H1 (cell line): ENCODE data around the gene PCDH8. TPM values are rescaled to one million over a fixed set of nuclear protein-coding genes. Genes with fewer than 3 reads are reported as not detected.
A peak's percentile ranks its signal among the peaks of the same experiment; 100 is the strongest.

Experiments used
- CTCF ChIA-PET: fragments of 300-600 bp; sonication (Branson Sonifier 250); formaldehyde crosslinking; loops from one replicate; lab custom pipeline; 2021; ENCODE audit not compliant: partially characterized antibody; lab: Charles Lee
- POLR2A ChIA-PET: fragments of 300-600 bp; sonication (Branson Sonifier 250); formaldehyde crosslinking; loops from one replicate; lab custom pipeline; 2021; ENCODE audit warnings: inconsistent platforms; ENCODE audit not compliant: partially characterized antibody; lab: Charles Lee
- DNase-seq, 2 experiments: peaks; one replicate each; pipeline versions ENCODE4 v3.0.0 to v3.0.0-alpha.2; 2010 to 2022; ENCODE audit warnings: low spot score in 2 of 2, low read depth in 1 of 2, mixed read lengths in 1 of 2
- FAIRE-seq: peaks from 2 replicates; lab custom pipeline; 2011; peaks lifted over from hg19 to GRCh38; lab: Jason Lieb, UNC
- H2AFZ ChIP-seq: 2 replicates; pipeline ENCODE4 v1.8.1; 2012; ENCODE audit warnings: low read length, inconsistent platforms
- H2AK5ac ChIP-seq: 2 replicates; pipeline ENCODE4 v1.6.1; 2013; ENCODE audit warnings: low read depth, low read length
- H2BK120ac ChIP-seq: replicated peaks from 2 replicates; pipeline ENCODE3; 2013; ENCODE audit warnings: low read depth, low read length, inconsistent platforms
- H2BK12ac ChIP-seq: 2 replicates; pipeline ENCODE4 v1.6.1; 2013; ENCODE audit warnings: low read depth, low read length
- H2BK15ac ChIP-seq: 2 replicates; pipeline ENCODE4 v1.6.1; 2013; ENCODE audit warnings: low read length
- H2BK20ac ChIP-seq: 2 replicates; pipeline ENCODE4 v1.6.1; 2013; ENCODE audit warnings: low read length
- H2BK5ac ChIP-seq: 2 replicates; pipeline ENCODE4 v1.6.1; 2013; ENCODE audit warnings: low read depth, low read length
- H3K14ac ChIP-seq: 2 replicates; pipeline ENCODE4 v1.6.1; 2013; ENCODE audit warnings: inconsistent platforms; ENCODE audit not compliant: insufficient read length
- H3K18ac ChIP-seq: 2 replicates; pipeline ENCODE4 v1.6.1; 2013; ENCODE audit warnings: low read length; ENCODE audit errors: extremely low read depth
- H3K23ac ChIP-seq: 2 replicates; pipeline ENCODE4 v1.6.1; 2013; ENCODE audit warnings: inconsistent platforms; ENCODE audit not compliant: insufficient read length
- H3K23me2 ChIP-seq: 2 replicates; pipeline ENCODE4 v1.6.1; 2013; ENCODE audit warnings: low read depth, low read length
- H3K27ac ChIP-seq: 2 replicates; pipeline ENCODE4 v1.6.1; 2011; ENCODE audit warnings: low read depth, low read length, inconsistent platforms
- H3K27me3 ChIP-seq, 4 experiments: replicated peaks in 1 of 4; 1 replicate in 1 of 4; 2 replicates in 3 of 4; pipeline versions ENCODE4 v1.6.1 to v1.8.1; 2011 to 2013; ENCODE audit warnings: low read length in 3 of 4, mild to moderate bottlenecking in 3 of 4, inconsistent platforms in 2 of 4, mixed read lengths in 2 of 4, moderate library complexity in 1 of 4; ENCODE audit not compliant: control insufficient read depth in 3 of 4, insufficient read depth in 3 of 4; ENCODE audit errors: extremely low read depth in 1 of 4
- H3K36me3 ChIP-seq, 4 experiments: 2 replicates each; pipeline versions ENCODE4 v1.6.1 to v1.8.1; 2011 to 2013; ENCODE audit warnings: mild to moderate bottlenecking in 4 of 4, low read length in 3 of 4, moderate library complexity in 2 of 4, control low read depth in 1 of 4, inconsistent platforms in 1 of 4; ENCODE audit not compliant: insufficient read depth in 4 of 4, control insufficient read depth in 2 of 4
- H3K4ac ChIP-seq: replicated peaks from 2 replicates; pipeline ENCODE3; 2013; ENCODE audit warnings: low read length, low read depth, mixed read lengths, inconsistent platforms; ENCODE audit not compliant: insufficient read length
- H3K4me1 ChIP-seq, 4 experiments: replicated peaks in 1 of 4; 1 replicate in 1 of 4; 2 replicates in 3 of 4; pipeline versions ENCODE4 v1.6.1 to v1.8.1; 2011 to 2013; ENCODE audit warnings: low read length in 3 of 4, inconsistent platforms in 2 of 4, mixed read lengths in 1 of 4; ENCODE audit not compliant: insufficient read depth in 4 of 4, control insufficient read depth in 3 of 4
- H3K4me2 ChIP-seq, 2 experiments: 2 replicates each; pipeline versions ENCODE4 v1.6.1 to v1.8.1; 2011 to 2013; ENCODE audit warnings: low read depth in 2 of 2, low read length in 2 of 2, control low read depth in 1 of 2, inconsistent platforms in 1 of 2, mild to moderate bottlenecking in 1 of 2; ENCODE audit not compliant: insufficient read depth in 1 of 2
- H3K4me3 ChIP-seq, 4 experiments: fragments of 200-600, 300-600 bp in 1 of 4; sonication (generic), shearing (Covaris generic), sonication (Bioruptor Twin) in 1 of 4; 2 replicates each; pipeline versions ENCODE4 v1.5.1 to v1.8.1; 2011 to 2016; ENCODE audit warnings: low read length in 4 of 4, low read depth in 3 of 4, control low read depth in 2 of 4, inconsistent platforms in 2 of 4, mild to moderate bottlenecking in 2 of 4, mixed read lengths in 1 of 4, moderate library complexity in 1 of 4; ENCODE audit not compliant: insufficient read depth in 2 of 4; ENCODE audit errors: extremely low read depth in 1 of 4
- H3K56ac ChIP-seq: replicated peaks from 2 replicates; pipeline ENCODE3; 2013; ENCODE audit warnings: low read depth, mild to moderate bottlenecking, mixed read lengths, low read length, inconsistent platforms; ENCODE audit not compliant: insufficient read length
- H3K79me1 ChIP-seq: 2 replicates; pipeline ENCODE4 v1.6.1; 2013; ENCODE audit warnings: low read depth, low read length, control low read depth
- H3K79me2 ChIP-seq, 2 experiments: 2 replicates each; pipeline versions ENCODE4 v1.6.1 to v1.8.1; 2012 to 2013; ENCODE audit warnings: low read length in 2 of 2, mild to moderate bottlenecking in 2 of 2, inconsistent platforms in 1 of 2; ENCODE audit not compliant: insufficient read depth in 2 of 2, control insufficient read depth in 1 of 2
- H3K9ac ChIP-seq, 4 experiments: replicated peaks in 1 of 4; 1 replicate in 1 of 4; 2 replicates in 3 of 4; pipeline versions ENCODE4 v1.6.1 to v1.8.1; 2011 to 2013; ENCODE audit warnings: low read depth in 3 of 4, low read length in 3 of 4, control low read depth in 2 of 4, mild to moderate bottlenecking in 2 of 4, moderate library complexity in 2 of 4, inconsistent platforms in 1 of 4; ENCODE audit errors: extremely low read depth in 1 of 4
- H3K9me3 ChIP-seq, 2 experiments: 2 replicates each; pipeline versions ENCODE4 v1.6.1 to v1.8.1; 2012 to 2013; ENCODE audit warnings: mild to moderate bottlenecking in 2 of 2, moderate library complexity in 2 of 2, control low read depth in 1 of 2, inconsistent platforms in 1 of 2, low read depth in 1 of 2, low read length in 1 of 2, mixed read lengths in 1 of 2; ENCODE audit not compliant: insufficient read depth in 2 of 2
- H4K20me1 ChIP-seq, 2 experiments: replicated peaks in 1 of 2; 2 replicates each; pipeline versions ENCODE3 to v1.8.1; 2011 to 2013; ENCODE audit warnings: inconsistent platforms in 2 of 2, low read length in 2 of 2, mild to moderate bottlenecking in 1 of 2; ENCODE audit not compliant: insufficient read depth in 2 of 2, control insufficient read depth in 1 of 2
- H4K5ac ChIP-seq: 2 replicates; pipeline ENCODE4 v1.6.1; 2013; ENCODE audit warnings: low read length, low read depth, mixed read lengths, inconsistent platforms; ENCODE audit not compliant: insufficient read length
- H4K8ac ChIP-seq: 2 replicates; pipeline ENCODE4 v1.8.0; 2013; ENCODE audit warnings: mild to moderate bottlenecking, moderate library complexity, low read length, inconsistent platforms; ENCODE audit not compliant: insufficient read depth; ENCODE audit errors: extremely low read depth
- H4K91ac ChIP-seq: replicated peaks from 2 replicates; pipeline ENCODE3; 2013; ENCODE audit warnings: low read length, mixed read lengths, inconsistent platforms; ENCODE audit not compliant: insufficient read length
- CTCF ChIP-seq, 3 experiments: IDR thresholded peaks; 1 replicate in 2 of 3; 2 replicates in 1 of 3; pipeline versions ENCODE4 v1.5.1 to v1.6.1; 2011; ENCODE audit warnings: low read length in 3 of 3, mild to moderate bottlenecking in 3 of 3, inconsistent platforms in 2 of 3, low read depth in 1 of 3, moderate library complexity in 1 of 3; ENCODE audit not compliant: insufficient read depth in 1 of 3; ENCODE audit errors: control extremely low read depth in 1 of 3
- E2F6 ChIP-seq: IDR thresholded peaks from 2 replicates; pipeline ENCODE4 v1.6.1; 2012; ENCODE audit warnings: inconsistent platforms
- EGR1 ChIP-seq: IDR thresholded peaks from 2 replicates; pipeline ENCODE4 v1.6.1; 2011; ENCODE audit warnings: low read depth, low read length, borderline replicate concordance
- GABPA ChIP-seq: IDR thresholded peaks from 2 replicates; pipeline ENCODE4 v1.6.1; 2011; ENCODE audit warnings: mild to moderate bottlenecking, low read length, moderate library complexity, borderline replicate concordance; ENCODE audit not compliant: insufficient read depth
- HDAC6 ChIP-seq: IDR thresholded peaks from one replicate; pipeline ENCODE4 v1.7.1; 2012; ENCODE audit warnings: low read depth, mild to moderate bottlenecking, inconsistent platforms, low read length, moderate library complexity
- JUND ChIP-seq: IDR thresholded peaks from 2 replicates; pipeline ENCODE4 v1.6.1; 2011; ENCODE audit warnings: mild to moderate bottlenecking, improper control_type of control experiment, low read length
- KDM5A ChIP-seq: fragments of 200-600 bp; IDR thresholded peaks from 2 replicates; pipeline ENCODE4 v1.7.1; 2012; ENCODE audit warnings: mild to moderate bottlenecking, low read length, inconsistent platforms, mixed read lengths
- NANOG ChIP-seq: IDR thresholded peaks from 2 replicates; pipeline ENCODE4 v1.6.1; 2011; ENCODE audit warnings: low read length, low read depth, mild to moderate bottlenecking, inconsistent platforms; ENCODE audit not compliant: insufficient read depth, poor library complexity, severe bottlenecking
- NRF1 ChIP-seq: IDR thresholded peaks from 2 replicates; pipeline ENCODE4 v1.6.1; 2011; ENCODE audit warnings: mild to moderate bottlenecking, low read depth, low read length, improper control_type of control experiment
- SIX5 ChIP-seq: IDR thresholded peaks from 2 replicates; pipeline ENCODE4 v1.6.1; 2011; ENCODE audit warnings: mild to moderate bottlenecking, low read depth, low read length
- TCF12 ChIP-seq: IDR thresholded peaks from 2 replicates; pipeline ENCODE4 v1.6.1; 2011; ENCODE audit warnings: low read depth, mild to moderate bottlenecking, low read length
- WGBS, 2 experiments: shearing (Covaris generic) in 1 of 2; methylation state at CpG; one replicate each; pipeline versions ENCODE4 v1.1.6 to v1.1.7; 2013 to 2015; ENCODE audit warnings: low lambda C conversion rate in 2 of 2, mixed read lengths in 2 of 2, inconsistent platforms in 1 of 2, low coverage in 1 of 2, missing lambda C conversion rate in 1 of 2; ENCODE audit not compliant: insufficient replicate concordance in 2 of 2, insufficient coverage in 1 of 2, insufficient read length in 1 of 2; ENCODE audit errors: extremely low coverage in 1 of 2, missing lambda C conversion rate in 1 of 2; 5-methylcytosine and 5-hydroxymethylcytosine counted together
- polyA plus RNA-seq, 7 experiments: library from polyadenylated mRNA; depleted of rRNA in 3 of 7; stranded (reverse) in 5 of 7; unstranded in 2 of 7; fragments of >200 nt in 5 of 7; fragments of 200-250 nt in 2 of 7; gene quantifications; 1 replicate in 5 of 7; 2 replicates in 1 of 7; 4 replicates in 1 of 7; pipeline versions ENCODE4 v1.2.1 to v1.2.3, GENCODE V29; 2011 to 2013; ENCODE audit warnings: missing spikeins in 2 of 7, mixed read lengths in 2 of 7
- total RNA-seq: library from RNA; stranded (reverse); fragmentation: NEBNext Ultra II Directional; extraction: Animal tissue kit (Norgen Biotek cat#: 25700); gene quantifications from 2 replicates; pipeline ENCODE4 v1.2.1, GENCODE V29; 2021

PCDH8 gene
- total and polyA plus RNA-seq, 2 of the 8 experiments (the other 6 are each of a cell fraction or from before 2014, with no cell fraction given) = 0.82 to 1.6 TPM

GRCh38 chr13:52887165-52887564 lies 38.7 kb upstream of the PCDH8 start:
- no peak overlapping the region for H3K27ac ChIP-seq
- no peaks in the 10 kb centered on the region; a peak in 1 of 8 replicates for H3K36me3 ChIP-seq
- no peak for TF ChIP-seq E2F6
- TF ChIP-seq NANOG = no peak
- TF ChIP-seq TCF12 = no peak
- TF ChIP-seq EGR1 = no peak
- no peak for TF ChIP-seq NRF1
- TF ChIP-seq GABPA = no peak
- TF ChIP-seq KDM5A = no peak
- no peak for TF ChIP-seq CTCF (IDR thresholded peaks at IDR 0.05; ENCODE audit: control extremely low read depth in 1 of 3, insufficient read depth in 1 of 3, low read depth in 1 of 3, low read length in 3 of 3)
- TF ChIP-seq HDAC6 = no peak
- no peak for TF ChIP-seq JUND
- no peak for TF ChIP-seq SIX5

More at GRCh38 chr13:52887165-52887564, 38.7 kb upstream of the PCDH8 start:
- Histone ChIP-seq H3K9ac (no peak overlapping the region), H3K27me3 (peaks cover 0 to 6% (median 3%) of the 10 kb centered on the region in 4 experiments; a peak in 3 of 7 replicates), H2AK5ac (no peak overlapping the region), H3K56ac (no peak overlapping the region), H3K4me2 (no peak overlapping the region), H2BK20ac (no peak overlapping the region), H2BK120ac (no peak overlapping the region), H2BK15ac (peak overlapping the region; percentile 34; the same call in 1 of the 2 replicates), H3K4me1 (peaks cover 3 to 14% (median 9%) of the 10 kb centered on the region in 4 experiments; a peak in 4 of 7 replicates), H3K4me3 (no peak overlapping the region), H4K5ac (no peak overlapping the region), H3K79me2 (no peaks in the 10 kb centered on the region), H3K9me3 (no peaks in the 10 kb centered on the region), H3K79me1 (no peaks in the 10 kb centered on the region), H2BK5ac (no peak overlapping the region), H3K23ac (no peak overlapping the region), H3K14ac (no peak overlapping the region), H2AFZ (no peak overlapping the region), H4K20me1 (no peaks in the 10 kb centered on the region), H3K4ac (no peak overlapping the region), H2BK12ac (no peak overlapping the region), H4K8ac (no peak overlapping the region), H3K23me2 (no peaks in the 10 kb centered on the region), H4K91ac (no peak overlapping the region), H3K18ac (no peak overlapping the region)
- FAIRE-seq (no peak), DNase-seq (no peak)
- CTCF ChIA-PET = interaction anchor here (1.1 to 2.1 kb wide), 6 partner anchors 10 to 62 kb away, joined by 3 to 7 read pairs (median 6); no protein-coding TSS in a partner anchor
- POLR2A ChIA-PET = interaction anchor here (0.8 kb wide), 1 partner anchor 8 kb away, joined by 3 read pairs; no protein-coding TSS in a partner anchor
- 72% methylated on average over 1 of the region's 1 CpG; no CpG with 5 or more reads in 1 of the 2 experiments for WGBS, 2 experiments
